GM18517 (cell line): Measurements from ENCODE around the gene TRMT2A.

Experiments
- ATAC-seq: cut with Tn5 transposase; IDR thresholded peaks from one replicate; pipeline ENCODE4 v1.9.1; 2021; ENCODE audit warnings: mild to moderate bottlenecking, moderate library complexity; ENCODE audit not compliant: unreplicated experiment

Gene TRMT2A

DNA sequence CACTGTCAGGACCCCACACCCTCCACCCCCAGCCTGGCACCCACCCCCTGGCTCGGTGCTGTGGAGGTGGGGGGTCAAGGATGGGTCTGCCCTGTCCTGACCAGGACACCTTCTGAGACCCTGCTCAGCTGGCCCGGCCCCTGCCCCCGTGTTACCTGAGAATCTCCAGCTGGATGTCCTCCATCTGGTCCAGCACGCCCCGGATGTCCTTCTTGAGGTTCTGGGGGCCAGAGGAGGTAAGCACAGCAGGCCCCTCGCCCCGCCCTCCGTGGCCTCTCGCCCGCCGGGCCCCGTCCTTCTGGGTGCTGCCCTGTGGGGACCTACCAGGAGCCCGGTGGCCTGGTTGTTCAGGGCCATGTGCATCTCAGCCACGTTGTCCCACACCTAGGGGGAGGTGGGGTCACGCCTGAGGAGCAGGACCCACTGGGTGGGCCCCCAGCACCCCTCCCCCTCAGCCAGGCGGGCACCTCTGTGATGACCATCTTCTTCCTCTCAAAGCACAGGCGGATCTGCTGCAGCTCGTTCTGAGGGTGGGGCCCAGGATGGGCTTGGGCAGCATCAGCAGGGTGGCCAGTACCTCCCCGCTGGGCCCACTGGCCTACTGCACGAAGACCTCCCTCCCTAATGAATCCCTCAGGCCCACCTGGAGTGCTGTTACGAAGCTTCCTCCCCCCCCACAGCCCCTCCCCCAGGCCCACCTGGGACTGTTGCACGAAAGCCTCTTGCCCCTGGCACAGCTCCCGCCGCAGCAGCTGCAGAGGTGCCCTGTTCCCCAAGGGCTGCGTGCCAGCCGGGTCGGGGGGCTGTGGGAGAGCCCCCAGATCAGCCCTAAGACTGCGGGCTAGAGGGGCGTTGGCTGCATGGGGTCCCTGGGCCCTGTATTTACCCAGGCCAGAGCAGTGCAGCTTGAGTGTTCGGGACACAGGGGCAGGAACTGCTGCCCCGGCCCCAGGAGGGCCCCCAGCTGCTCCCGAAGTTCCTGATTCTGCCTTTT lies 32.5 kb upstream of the TRMT2A start:
- ATAC-seq = no peak

DNA sequence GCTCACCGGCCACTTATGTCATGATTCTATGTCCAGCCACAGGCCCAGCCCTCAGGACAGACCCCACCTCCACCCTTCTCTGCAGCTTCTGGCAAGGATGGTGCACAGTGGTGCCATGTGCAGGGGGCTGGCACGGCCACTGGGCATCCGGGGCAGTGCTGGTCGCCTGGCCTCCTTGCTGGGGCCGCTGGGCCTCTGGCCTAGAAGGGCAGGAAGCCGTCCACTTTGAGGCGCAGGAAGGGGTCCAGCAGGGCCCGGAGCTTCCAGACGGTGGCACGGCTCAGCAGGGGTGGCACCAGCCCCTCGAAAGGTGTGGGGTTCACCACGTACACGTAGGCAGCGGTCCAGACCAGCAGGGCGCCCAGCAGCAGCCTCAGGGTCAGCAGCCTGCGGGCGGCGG lies 31.4 kb upstream of the TRMT2A start:
- no peak for ATAC-seq

GRCh38 chr22:20147237-20147988 lies 30.4 kb upstream of the TRMT2A start:
- ATAC-seq = no peak

- no peak for ATAC-seq
These were observed 29.8 kb upstream of the TRMT2A start for GRCh38 chr22:20146777-20147176.

DNA sequence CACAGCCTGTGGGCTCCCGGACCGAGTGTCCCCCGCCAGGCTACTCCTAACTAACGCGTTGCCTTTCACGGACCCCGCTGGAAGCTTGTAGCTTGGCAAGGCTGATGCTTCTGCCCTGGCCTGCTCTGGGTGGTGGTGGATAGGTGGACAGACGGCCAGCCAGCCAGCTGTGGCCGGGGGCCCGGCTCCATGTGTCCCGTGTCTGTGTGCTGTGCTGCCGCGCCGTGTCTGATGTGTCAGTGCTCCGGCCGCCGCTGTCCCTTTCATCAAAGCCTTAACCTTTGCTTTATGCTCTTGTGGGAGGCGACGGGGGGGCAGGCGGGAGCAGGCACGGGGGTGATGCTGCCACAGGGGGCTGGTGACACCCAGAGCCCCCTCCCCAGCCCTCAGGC lies 28.8 kb upstream of the TRMT2A start:
- no peak for ATAC-seq

DNA sequence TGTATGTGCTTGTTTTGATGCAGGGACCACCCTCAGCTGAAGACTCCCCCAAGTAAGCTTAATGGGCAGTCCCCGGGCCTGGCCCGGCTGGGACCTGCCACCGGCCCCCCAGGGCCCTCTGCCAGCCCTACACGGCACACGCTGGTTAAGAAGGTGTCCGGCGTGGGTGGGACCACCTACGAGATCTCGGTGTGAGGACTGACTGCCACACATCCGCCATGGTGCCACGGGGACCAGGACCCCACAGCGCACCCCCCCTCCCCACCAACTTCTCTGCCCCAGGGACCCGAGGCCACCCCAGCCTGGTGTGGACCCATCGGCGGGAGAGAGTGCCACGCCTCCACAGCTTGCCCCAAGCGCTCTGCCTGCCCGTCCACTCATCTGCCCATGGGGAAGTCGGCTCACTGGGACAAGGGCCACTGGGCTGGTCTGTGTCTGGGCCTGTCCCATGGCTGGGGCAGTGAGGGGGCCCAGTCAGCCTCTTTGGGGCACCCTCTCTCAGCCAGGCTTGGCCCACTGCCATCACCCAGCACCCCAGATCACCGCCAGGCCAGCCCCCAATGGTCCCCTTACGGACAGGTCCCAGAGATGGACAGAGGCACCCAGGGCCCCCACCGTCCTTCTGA lies 28.3 kb upstream of the TRMT2A start:
- ATAC-seq = no peak

DNA sequence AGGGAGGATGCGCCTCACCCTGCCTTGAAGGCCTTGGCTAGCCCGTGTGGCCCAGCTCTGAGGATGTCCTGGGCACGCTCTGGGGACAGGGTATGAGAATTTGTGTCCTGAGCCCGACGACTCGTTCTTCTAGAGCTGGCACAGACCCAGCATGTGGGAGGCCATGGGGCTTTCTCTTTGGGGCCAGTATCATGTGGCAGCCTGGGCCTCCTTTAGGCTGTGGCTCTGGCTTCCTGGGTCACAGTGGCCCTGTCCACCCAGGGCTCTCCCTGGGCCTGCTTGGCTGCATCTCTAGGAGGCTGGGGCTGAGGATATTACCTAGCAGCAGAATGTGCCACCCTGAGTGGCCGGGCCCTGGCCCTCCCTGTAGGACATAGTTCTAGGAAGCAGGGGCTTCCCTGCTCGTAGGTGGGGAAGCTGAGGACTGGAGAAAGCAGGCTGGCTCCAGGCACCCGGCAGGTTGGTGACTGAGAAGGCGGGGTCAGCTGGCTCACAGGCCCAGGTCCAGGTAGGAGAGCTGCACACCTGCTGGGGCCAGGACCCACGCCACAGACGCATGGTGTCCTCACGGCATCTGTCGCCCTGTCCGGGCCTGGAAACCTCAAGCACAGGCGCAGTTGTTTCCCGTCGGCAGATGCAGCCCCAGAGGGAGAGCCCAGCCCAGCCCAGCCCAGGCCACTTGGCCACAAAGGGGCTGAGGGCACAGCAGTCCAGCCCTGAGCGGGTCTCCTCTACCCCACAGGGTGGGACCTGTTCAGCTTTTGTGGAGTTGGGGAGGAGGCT lies 27.0 kb upstream of the TRMT2A start:
- no peak for ATAC-seq

- no peak for ATAC-seq
These were observed 25.9 kb upstream of the TRMT2A start for GRCh38 chr22:20142711-20143621.

- ATAC-seq = no peak
These were observed 24.4 kb upstream of the TRMT2A start for GRCh38 chr22:20141186-20142077.

DNA sequence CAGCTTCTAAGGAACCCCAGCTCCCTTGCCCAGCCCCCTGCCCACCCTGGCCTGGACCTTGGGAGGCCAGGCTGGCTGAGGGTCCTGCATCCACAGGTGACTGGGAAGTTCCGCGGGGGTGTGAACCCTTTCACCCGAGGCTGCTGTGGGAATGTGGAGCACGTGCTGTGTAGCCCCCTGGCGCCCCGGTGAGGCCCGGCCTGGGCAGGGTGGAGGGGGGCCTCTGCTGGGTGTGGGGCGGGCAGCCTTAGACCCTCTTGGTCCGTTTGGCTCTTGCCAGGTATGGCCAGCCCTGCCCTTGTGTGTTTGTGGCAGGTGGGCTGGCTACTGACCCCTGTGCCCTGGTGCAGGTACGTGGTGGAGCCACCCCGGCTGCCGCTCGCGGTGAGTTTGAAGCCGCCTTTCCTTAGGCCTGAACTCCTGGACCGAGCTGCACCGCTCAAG lies 23.5 kb upstream of the TRMT2A start:
- no peak for ATAC-seq

DNA sequence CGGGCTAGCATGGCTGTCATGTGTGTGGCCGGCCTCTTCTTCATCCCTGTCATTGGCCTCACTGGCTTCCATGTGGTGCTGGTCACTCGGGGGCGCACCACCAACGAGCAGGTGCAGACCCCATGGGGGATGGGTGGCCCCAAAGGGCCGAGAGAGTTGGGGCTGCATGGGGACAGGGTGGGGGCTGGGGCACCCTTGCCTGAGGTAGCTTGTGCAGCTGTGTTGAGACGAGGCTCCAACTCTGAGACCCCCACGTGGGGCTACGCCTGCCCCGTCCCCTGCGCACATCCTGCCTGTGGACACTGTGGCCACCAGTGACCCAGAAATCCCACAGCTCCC lies 23.1 kb upstream of the TRMT2A start:
- ATAC-seq = no peak

- ATAC-seq = no peak
These were observed 22.5 kb upstream of the TRMT2A start for GRCh38 chr22:20139391-20140106.

GRCh38 chr22:20138868-20139267 lies 21.8 kb upstream of the TRMT2A start:
- no peak for ATAC-seq

DNA sequence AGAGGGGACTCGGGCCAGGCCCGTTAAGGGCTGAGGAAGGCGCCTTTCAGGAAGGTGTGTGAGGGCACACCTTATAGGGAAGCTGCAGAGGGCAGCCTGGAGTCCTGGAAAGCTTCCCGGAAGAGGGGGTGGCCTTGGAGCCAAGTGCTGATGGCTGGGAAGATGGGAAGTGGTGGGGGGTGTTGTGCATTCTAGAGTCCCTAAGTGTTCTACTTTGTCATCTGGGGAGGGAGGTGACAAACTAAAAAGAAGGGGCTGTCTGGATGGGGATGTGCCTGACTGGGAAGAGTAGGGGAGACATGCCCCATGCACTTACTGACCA lies 21.4 kb upstream of the TRMT2A start:
- no peak for ATAC-seq

DNA sequence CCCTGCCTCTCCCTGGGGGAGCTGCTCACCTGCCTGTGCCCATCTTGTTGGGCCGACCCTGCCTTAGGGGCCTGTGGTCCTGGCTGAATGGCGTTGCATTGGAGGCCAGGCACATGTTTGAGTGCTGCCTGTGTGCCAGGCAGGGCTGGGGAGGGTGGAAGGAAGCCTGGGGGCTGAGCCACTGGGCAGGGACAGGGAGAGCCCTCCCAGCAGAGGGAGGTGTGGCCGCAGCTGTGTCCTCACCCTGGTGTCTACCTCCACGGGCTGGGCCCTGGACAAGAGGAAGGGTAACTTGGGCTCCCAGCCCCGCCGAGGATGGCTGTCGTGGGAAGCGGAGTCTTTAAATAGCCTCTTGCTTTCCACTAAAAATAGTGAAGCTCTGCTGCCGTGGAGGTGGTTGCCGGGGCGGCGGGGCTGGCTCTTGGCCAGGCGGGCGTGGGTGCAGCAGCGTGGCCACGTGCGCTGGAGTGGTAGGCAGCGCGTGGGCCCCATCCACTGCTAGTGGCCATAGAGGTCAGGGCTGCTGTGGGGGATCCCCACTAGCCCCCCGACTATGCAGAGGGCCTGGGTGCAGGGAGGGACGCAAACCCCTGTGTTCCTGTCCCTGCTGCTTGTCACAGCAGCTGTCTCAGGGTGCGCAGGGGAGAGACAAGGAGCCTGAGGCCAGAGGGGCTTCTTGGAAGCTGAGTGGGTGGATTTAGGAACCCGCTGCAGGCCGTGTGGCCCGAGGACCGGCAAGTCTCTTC lies 20.8 kb upstream of the TRMT2A start:
- no peak for ATAC-seq

- no peak for ATAC-seq
These were observed 20.1 kb upstream of the TRMT2A start for GRCh38 chr22:20137113-20137512.

- no peak for ATAC-seq
These were observed 19.5 kb upstream of the TRMT2A start for GRCh38 chr22:20136603-20136873.
